ENCODE results near the gene NDUFS2.

NDUFS2 gene

GRCh38 chr1:161258439-161259344 is 56.5 kb downstream of the NDUFS2 start, which contains the start of gene PCP4L1:
TSS of gene PCP4L1 (plus strand) at chr1:161258745. CDS start at chr1:161258975, 230 bp downstream.
- H3K27me3 ChIP-seq = peaks cover 0 to 57% of the 10 kb centered on the region in 2 donors
- DNase-seq = peak in 1 of 2 donors; percentile 29
- peaks cover 0 to 10% (median 6%) of the 10 kb centered on the region in 4 donors for H3K4me1 ChIP-seq
- H3K4me3 ChIP-seq = peak within 1 kb of the TSS; percentile 29 to 42
- TF ChIP-seq CTCF (IDR thresholded peaks at IDR 0.05) = no peak
- H3K9me3 ChIP-seq = peaks cover 0 to 12% (median 10%) of the 10 kb centered on the region in 3 donors
- intact Hi-C loops (cut with DNase I; ENCODE audit: low total_unique reads) = no loop called here
- H3K36me3 ChIP-seq = no peaks in the 10 kb centered on the region
- no peak within 1 kb of the TSS for H3K27ac ChIP-seq

- Histone ChIP-seq H3K27me3 (peaks cover 0 to 57% of the 10 kb centered on the region in 2 donors), H3K36me3 (no peaks in the 10 kb centered on the region), H3K27ac (no peak overlapping the region), H3K4me1 (peaks cover 0 to 10% (median 6%) of the 10 kb centered on the region in 4 donors), H3K9me3 (peaks cover 0 to 12% (median 10%) of the 10 kb centered on the region in 3 donors), H3K4me3 (no peak overlapping the region)
- DNase-seq = no peak
- intact Hi-C loops (cut with DNase I; ENCODE audit: low total_unique reads) = no loop called here
- TF ChIP-seq CTCF (IDR thresholded peaks at IDR 0.05) = no peak
Measured at GRCh38 chr1:161259345-161259702, 57.2 kb downstream of the NDUFS2 start.

GRCh38 chr1:161259765-161260164 is 57.6 kb downstream of the NDUFS2 start:
- intact Hi-C loops (cut with DNase I; ENCODE audit: low total_unique reads) = no loop called here
- H3K36me3 ChIP-seq = no peaks in the 10 kb centered on the region
- DNase-seq = no peak
- no peak for TF ChIP-seq CTCF (IDR thresholded peaks at IDR 0.05)
- H3K4me1 ChIP-seq = peaks cover 0 to 10% (median 6%) of the 10 kb centered on the region in 4 donors
- no peak overlapping the region for H3K27ac ChIP-seq
- peaks cover 0 to 12% (median 10%) of the 10 kb centered on the region in 3 donors for H3K9me3 ChIP-seq
- H3K4me3 ChIP-seq = no peak overlapping the region
- H3K27me3 ChIP-seq = peaks cover 0 to 62% of the 10 kb centered on the region in 2 donors

GRCh38 chr1:161260376-161261260 is 58.5 kb downstream of the NDUFS2 start:
- H3K4me3 ChIP-seq = no peak overlapping the region
- intact Hi-C loops (cut with DNase I; ENCODE audit: low total_unique reads) = no loop called here

More at GRCh38 chr1:161260376-161261260, 58.5 kb downstream of the NDUFS2 start:
- Histone ChIP-seq H3K27ac (no peak overlapping the region), H3K27me3 (peaks cover 0 to 66% of the 10 kb centered on the region in 2 donors), H3K9me3 (peaks cover 0 to 12% (median 10%) of the 10 kb centered on the region in 3 donors), H3K36me3 (no peaks in the 10 kb centered on the region), H3K4me1 (peaks cover 0 to 10% (median 6%) of the 10 kb centered on the region in 4 donors)
- no peak for DNase-seq
- TF ChIP-seq CTCF (IDR thresholded peaks at IDR 0.05) = no peak
